ENCODE results near the gene TMED3.

DNA sequence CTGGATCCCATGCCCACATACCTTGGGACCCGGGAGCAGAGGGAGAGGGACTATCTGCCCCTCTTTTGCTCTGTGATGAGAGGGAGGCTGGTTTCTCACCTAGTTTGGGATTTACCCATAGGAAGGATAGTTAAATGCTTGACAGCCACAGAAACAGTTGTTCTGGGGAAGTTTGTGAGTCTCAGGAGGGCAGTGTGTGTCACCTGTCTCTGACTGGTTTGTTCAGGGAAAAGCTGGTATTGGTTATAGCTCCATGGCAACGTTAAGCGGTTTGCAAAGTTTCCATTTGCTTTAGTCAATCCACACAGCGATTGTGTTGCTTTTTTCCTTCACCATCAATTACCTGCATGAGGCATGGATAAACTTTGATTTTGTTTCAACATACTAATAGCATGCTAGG, 3.7 kb upstream of the TMED3 start:
- TF ChIP-seq EZH2 (IDR thresholded peaks at IDR 0.05; ENCODE audit: borderline replicate concordance, low read depth, low read length, poor library complexity, severe bottlenecking) (no peak), CTCF (conservative IDR thresholded peaks at IDR 0.05; ENCODE audit: low read depth, low read length) (no peak)
